ENCODE measurements around the gene LMX1A. TPM values are rescaled to one million over a fixed set of nuclear protein-coding genes. Genes with fewer than 3 reads are reported as not detected.

Gene LMX1A
- total RNA-seq, 1 experiment from 2014 or later = not detected

- Mint-ChIP-seq H3K4me3 (no peak overlapping the region), H3K36me3 (no peaks in the 10 kb centered on the region), H3K9me3 (no peaks in the 10 kb centered on the region), H3K4me1 (peaks cover 7% of the 10 kb centered on the region), H3K27me3 (ENCODE audit: low read depth) (peaks cover 41% of the 10 kb centered on the region), H3K27ac (no peak overlapping the region)
- TF ChIP-seq CREM (CRISPR knock-in tag; IDR thresholded peaks at IDR 0.05) = no peak
- ChIA-PET CTCF (interaction anchor here (1.2 to 4.3 kb wide), 4 partner anchors 11 to 220 kb away, joined by 3 to 22 read pairs (median 13); no protein-coding TSS in a partner anchor), POLR2A (no interaction called here)
- DNase-seq (ENCODE audit: low spot score) = no peak
- ATAC-seq = no peak
These were observed 25.4 kb upstream of the LMX1A start for GRCh38 chr1:165381745-165382505.

- CTCF ChIA-PET = interaction anchor here (1.0 to 2.8 kb wide), 15 partner anchors 10 to 547 kb away, joined by 3 to 65 read pairs (median 4); partner anchors contain the start of genes ALDH9A1 and LMX1A
- peaks cover 13% of the 10 kb centered on the region for H3K4me1 Mint-ChIP-seq
- H3K4me3 Mint-ChIP-seq = peak overlapping the region; percentile 76
- ATAC-seq = no peak
- no peak for DNase-seq (ENCODE audit: low spot score)
- H3K27me3 Mint-ChIP-seq (ENCODE audit: low read depth) = peaks cover 75% of the 10 kb centered on the region
- TF ChIP-seq MYBL2 (CRISPR knock-in tag; IDR thresholded peaks at IDR 0.05) = no peak
- no peak for TF ChIP-seq ZNF263 (CRISPR knock-in tag; IDR thresholded peaks at IDR 0.05; ENCODE audit: low read depth)
- no peaks in the 10 kb centered on the region for H3K36me3 Mint-ChIP-seq
- no peak overlapping the region for H3K27ac Mint-ChIP-seq
- POLR2A ChIA-PET = interaction anchor here (1.1 kb wide), 1 partner anchor 10 kb away, joined by 5 read pairs; no protein-coding TSS in a partner anchor
- H3K9me3 Mint-ChIP-seq = no peaks in the 10 kb centered on the region
These were observed 20.3 kb upstream of the LMX1A start for GRCh38 chr1:165376811-165377311.

GRCh38 chr1:165376041-165376810 lies 19.7 kb upstream of the LMX1A start:
- H3K36me3 Mint-ChIP-seq = no peaks in the 10 kb centered on the region
- TF ChIP-seq MAX (CRISPR knock-in tag; IDR thresholded peaks at IDR 0.05) = peak; percentile 52; the same call in 1 of the 2 replicates
- peak; percentile 24; the same call in 1 of the 2 replicates for TF ChIP-seq ZNF423 (CRISPR knock-in tag; IDR thresholded peaks at IDR 0.05)
- TF ChIP-seq KAT7 (CRISPR knock-in tag; IDR thresholded peaks at IDR 0.05; ENCODE audit: borderline replicate concordance) = peak; percentile 47; the same call in 1 of the 2 replicates
- TF ChIP-seq CREM (CRISPR knock-in tag; IDR thresholded peaks at IDR 0.05) = no peak
- no peak for TF ChIP-seq FOXJ3 (CRISPR knock-in tag; IDR thresholded peaks at IDR 0.05; ENCODE audit: borderline replicate concordance)
- peak; percentile 85; the same call in 1 of the 2 replicates for TF ChIP-seq GTF2I (CRISPR knock-in tag; conservative IDR thresholded peaks at IDR 0.05)
- 0 out of 2 replicates have a peak, but pooled peaks have one; percentile 36 for TF ChIP-seq FOXP4 (CRISPR knock-in tag; IDR thresholded peaks at IDR 0.05)
- peaks cover 13% of the 10 kb centered on the region for H3K4me1 Mint-ChIP-seq
- H3K27ac Mint-ChIP-seq = no peak overlapping the region
- peaks cover 74% of the 10 kb centered on the region for H3K27me3 Mint-ChIP-seq (ENCODE audit: low read depth)
- H3K9me3 Mint-ChIP-seq = no peaks in the 10 kb centered on the region
- ATAC-seq (peak; percentile 92), DNase-seq (ENCODE audit: low spot score) (peak; percentile 79)
- ChIA-PET CTCF (interaction anchor here (0.8 to 2.8 kb wide), 16 partner anchors 9 to 548 kb away, joined by 3 to 65 read pairs (median 4); partner anchors contain the start of genes ALDH9A1 and LMX1A), POLR2A (interaction anchor here (1.1 kb wide), 1 partner anchor 9 kb away, joined by 5 read pairs; no protein-coding TSS in a partner anchor)
- peak overlapping the region; percentile 76 for H3K4me3 Mint-ChIP-seq

- Mint-ChIP-seq H3K36me3 (no peaks in the 10 kb centered on the region), H3K27me3 (ENCODE audit: low read depth) (peaks cover 78% of the 10 kb centered on the region), H3K27ac (no peak overlapping the region), H3K4me1 (peaks cover 13% of the 10 kb centered on the region), H3K9me3 (no peaks in the 10 kb centered on the region), H3K4me3 (peak overlapping the region; percentile 76)
- ChIA-PET CTCF (interaction anchor here (0.8 to 2.8 kb wide), 14 partner anchors 8 to 549 kb away, joined by 3 to 65 read pairs (median 4); partner anchors contain the start of genes ALDH9A1 and LMX1A), POLR2A (no interaction called here)
- DNase-seq (ENCODE audit: low spot score) (no peak), ATAC-seq (no peak)
- TF ChIP-seq IRF1 (CRISPR knock-in tag; IDR thresholded peaks at IDR 0.05) = no peak
- TF ChIP-seq ATF6 (CRISPR knock-in tag; IDR thresholded peaks at IDR 0.05) = no peak
- TF ChIP-seq AFF4 (CRISPR knock-in tag; IDR thresholded peaks at IDR 0.05; ENCODE audit: borderline replicate concordance) = no peak
- TF ChIP-seq MLX (CRISPR knock-in tag; IDR thresholded peaks at IDR 0.05) = no peak
- no peak for TF ChIP-seq KAT7 (CRISPR knock-in tag; IDR thresholded peaks at IDR 0.05; ENCODE audit: borderline replicate concordance)
- TF ChIP-seq ZNF219 (CRISPR knock-in tag; IDR thresholded peaks at IDR 0.05; ENCODE audit: borderline replicate concordance) = no peak
These were observed 19.1 kb upstream of the LMX1A start for GRCh38 chr1:165375623-165376022.

Data from WTC11 (cell line).